SU-DHL-6 (cell line): ENCODE results near the gene GABBR2.

Source experiments
- H2AFZ ChIP-seq: fragments of 200-600 bp; sonication (generic); 2 replicates; pipeline ENCODE4 v1.6.1; 2014; ENCODE audit warnings: low read depth, mild to moderate bottlenecking, moderate library complexity, mixed read lengths, antibody characterized with exemption, low read length; ENCODE audit not compliant: severe bottlenecking
- H3F3A ChIP-seq: fragments of 200-600 bp; shearing (Covaris generic); 2 replicates; pipeline ENCODE4 v1.6.0; 2016; ENCODE audit warnings: antibody characterized with exemption, mild to moderate bottlenecking; ENCODE audit not compliant: insufficient read depth
- H3K27ac ChIP-seq: fragments of 200-600 bp; sonication (generic); 2 replicates; pipeline ENCODE4 v1.5.1; 2016; ENCODE audit warnings: low read depth, mild to moderate bottlenecking, low read length, moderate library complexity, mixed read lengths
- H3K27me3 ChIP-seq: fragments of 200-600 bp; sonication (generic), shearing (Covaris generic); 2 replicates; pipeline ENCODE4 v1.6.0; 2014; ENCODE audit warnings: mild to moderate bottlenecking, low read length
- H3K36me3 ChIP-seq: fragments of 200-600 bp; sonication (generic); 2 replicates; pipeline ENCODE4 v1.6.1; 2014; ENCODE audit warnings: mild to moderate bottlenecking, low read length, mixed read lengths
- H3K4me2 ChIP-seq: fragments of 300-600, 200-600 bp; shearing (Covaris generic), sonication (generic); 2 replicates; pipeline ENCODE4 v1.6.0; 2014; ENCODE audit warnings: low read length, low read depth, mild to moderate bottlenecking; ENCODE audit not compliant: poor library complexity, severe bottlenecking
- H3K4me3 ChIP-seq: fragments of 200-600 bp; sonication (generic); 2 replicates; pipeline ENCODE4 v1.5.1; 2014; ENCODE audit warnings: antibody characterized with exemption, low read length, mild to moderate bottlenecking, mixed read lengths; ENCODE audit not compliant: insufficient read depth, poor library complexity, severe bottlenecking
- H3K79me2 ChIP-seq: fragments of 200-600 bp; sonication (generic); 2 replicates; pipeline ENCODE4 v1.6.1; 2014; ENCODE audit warnings: mild to moderate bottlenecking, low read length, moderate library complexity; ENCODE audit not compliant: insufficient read depth
- H3K9ac ChIP-seq: fragments of 200-600 bp; sonication (generic); 2 replicates; pipeline ENCODE4 v1.7.0; 2014; ENCODE audit warnings: mild to moderate bottlenecking, low read length
- H3K9me2 ChIP-seq: fragments of 200-600 bp; sonication (generic); replicated peaks from 2 replicates; pipeline ENCODE4 v1.6.1; 2014; ENCODE audit warnings: low read length; ENCODE audit not compliant: insufficient read depth
- H3K9me3 ChIP-seq: fragments of 200-600 bp; sonication (generic); 2 replicates; pipeline ENCODE4 v1.6.1; 2014; ENCODE audit warnings: low read length, mixed read lengths; ENCODE audit not compliant: insufficient read depth
- H4K20me1 ChIP-seq: fragments of 200-600 bp; sonication (generic); 2 replicates; pipeline ENCODE4 v1.6.1; 2014; ENCODE audit warnings: low read depth, mild to moderate bottlenecking, antibody characterized with exemption, low read length, moderate library complexity, mixed read lengths
- EZH2phosphoT487 ChIP-seq: fragments of 200-600 bp; sonication (generic), shearing (Covaris generic); conservative IDR thresholded peaks from 2 replicates; pipeline ENCODE4 v1.6.1; 2018; ENCODE audit warnings: mild to moderate bottlenecking, antibody characterized with exemption, low read length, moderate library complexity, mixed read lengths
- TF ChIP-seq, protein P1 (sequence below): fragments of 200-600 bp; sonication (generic); IDR thresholded peaks from one replicate; pipeline ENCODE4 v1.5.1; 2017; ENCODE audit warnings: antibody characterized with exemption, mild to moderate bottlenecking, low read length, moderate library complexity; ENCODE audit not compliant: insufficient read depth, poor library complexity, severe bottlenecking

GABBR2 gene

GRCh38 chr9:98406469-98406868 is 302.3 kb downstream of the GABBR2 start:
- no peaks in the 10 kb centered on the region for H3F3A ChIP-seq
- no peak overlapping the region for H3K4me2 ChIP-seq
- no peaks in the 10 kb centered on the region for H3K9me2 ChIP-seq
- no peaks in the 10 kb centered on the region for H3K79me2 ChIP-seq
- H4K20me1 ChIP-seq, result no peaks in the 10 kb centered on the region
- no peaks in the 10 kb centered on the region for H3K27me3 ChIP-seq
- no peaks in the 10 kb centered on the region for H3K9me3 ChIP-seq
- no peak overlapping the region for H3K9ac ChIP-seq
- H2AFZ ChIP-seq, result no peak overlapping the region
- no peak overlapping the region for H3K27ac ChIP-seq
- TF ChIP-seq, protein P1, sequence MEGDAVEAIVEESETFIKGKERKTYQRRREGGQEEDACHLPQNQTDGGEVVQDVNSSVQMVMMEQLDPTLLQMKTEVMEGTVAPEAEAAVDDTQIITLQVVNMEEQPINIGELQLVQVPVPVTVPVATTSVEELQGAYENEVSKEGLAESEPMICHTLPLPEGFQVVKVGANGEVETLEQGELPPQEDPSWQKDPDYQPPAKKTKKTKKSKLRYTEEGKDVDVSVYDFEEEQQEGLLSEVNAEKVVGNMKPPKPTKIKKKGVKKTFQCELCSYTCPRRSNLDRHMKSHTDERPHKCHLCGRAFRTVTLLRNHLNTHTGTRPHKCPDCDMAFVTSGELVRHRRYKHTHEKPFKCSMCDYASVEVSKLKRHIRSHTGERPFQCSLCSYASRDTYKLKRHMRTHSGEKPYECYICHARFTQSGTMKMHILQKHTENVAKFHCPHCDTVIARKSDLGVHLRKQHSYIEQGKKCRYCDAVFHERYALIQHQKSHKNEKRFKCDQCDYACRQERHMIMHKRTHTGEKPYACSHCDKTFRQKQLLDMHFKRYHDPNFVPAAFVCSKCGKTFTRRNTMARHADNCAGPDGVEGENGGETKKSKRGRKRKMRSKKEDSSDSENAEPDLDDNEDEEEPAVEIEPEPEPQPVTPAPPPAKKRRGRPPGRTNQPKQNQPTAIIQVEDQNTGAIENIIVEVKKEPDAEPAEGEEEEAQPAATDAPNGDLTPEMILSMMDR, result no peak
- TF ChIP-seq EZH2phosphoT487, result no peak
- no peak overlapping the region for H3K4me3 ChIP-seq
- no peaks in the 10 kb centered on the region for H3K36me3 ChIP-seq

GRCh38 chr9:98404237-98404636 is 304.5 kb downstream of the GABBR2 start:
- H4K20me1 ChIP-seq, result no peaks in the 10 kb centered on the region
- H3K27ac ChIP-seq, result no peak overlapping the region
- no peaks in the 10 kb centered on the region for H3K27me3 ChIP-seq
- no peaks in the 10 kb centered on the region for H3K36me3 ChIP-seq
- H3K9me2 ChIP-seq, result no peaks in the 10 kb centered on the region
- H3K4me2 ChIP-seq, result no peak overlapping the region
- H3K4me3 ChIP-seq, result no peak overlapping the region
- no peak overlapping the region for H3K9ac ChIP-seq
- no peak overlapping the region for H2AFZ ChIP-seq
- no peaks in the 10 kb centered on the region for H3K79me2 ChIP-seq
- H3K9me3 ChIP-seq, result no peaks in the 10 kb centered on the region
- H3F3A ChIP-seq, result no peaks in the 10 kb centered on the region
- TF ChIP-seq, protein P1, result no peak
- TF ChIP-seq EZH2phosphoT487, result no peak

- H2AFZ ChIP-seq, result no peak overlapping the region
- H3K9ac ChIP-seq, result no peak overlapping the region
- H3K4me3 ChIP-seq, result no peak overlapping the region
- H4K20me1 ChIP-seq, result no peaks in the 10 kb centered on the region
- no peaks in the 10 kb centered on the region for H3K36me3 ChIP-seq
- no peak overlapping the region for H3K27ac ChIP-seq
- H3K9me2 ChIP-seq, result no peaks in the 10 kb centered on the region
- TF ChIP-seq EZH2phosphoT487, result no peak
- TF ChIP-seq, protein P1, result no peak
- H3K79me2 ChIP-seq, result no peaks in the 10 kb centered on the region
- no peaks in the 10 kb centered on the region for H3F3A ChIP-seq
- H3K27me3 ChIP-seq, result no peaks in the 10 kb centered on the region
- H3K9me3 ChIP-seq, result no peaks in the 10 kb centered on the region
- no peak overlapping the region for H3K4me2 ChIP-seq
These were observed 305.0 kb downstream of the GABBR2 start for GRCh38 chr9:98403715-98404114.
